Panc1 (cell line): Measurements from ENCODE around the gene SCUBE2. TPM values are rescaled to one million over a fixed set of nuclear protein-coding genes. Genes with fewer than 3 reads are reported as not detected.

Experiments used
- ATAC-seq: fragments of 200-7000 bp; cut with Tn5 transposase; 2 replicates; pipeline ENCODE4 v1.9.1; 2020; ENCODE audit warnings: mild to moderate bottlenecking, moderate library complexity
- BruUV-seq: library from RNA; stranded (reverse); fragments of 400-500 nt; replicated peaks from 2 replicates; lab custom pipeline; 2021; lab: Mats Ljungman, UMichigan
- CTCF ChIA-PET: fragments of 300-600 bp; sonication (Branson Sonifier 250); formaldehyde crosslinking; loops from one replicate; lab custom pipeline; 2022; ENCODE audit warnings: antibody characterized with exemption; lab: Charles Lee
- POLR2A ChIA-PET: fragments of 300-600 bp; sonication (Branson Sonifier 250); formaldehyde crosslinking; loops from one replicate; lab custom pipeline; 2022; ENCODE audit warnings: antibody characterized with exemption; lab: Charles Lee
- DNase-seq: peaks from one replicate; pipeline ENCODE4 v3.0.0-alpha.2; 2010; ENCODE audit warnings: low read depth, low spot score
- H3K27ac ChIP-seq: 2 replicates; pipeline ENCODE4 v1.5.1; 2011; ENCODE audit warnings: mild to moderate bottlenecking, low read length, inconsistent platforms
- H3K27me3 ChIP-seq: fragments of 200-500 bp; sonication (Bioruptor generic); 2 replicates; pipeline ENCODE4 v1.6.0; 2014; ENCODE audit warnings: low read length, inconsistent platforms; ENCODE audit not compliant: control insufficient read depth, insufficient read depth
- H3K36me3 ChIP-seq: fragments of 200-500 bp; sonication (Bioruptor generic); 2 replicates; pipeline ENCODE4 v1.5.1; 2014; ENCODE audit warnings: inconsistent platforms, mild to moderate bottlenecking, low read length, moderate library complexity; ENCODE audit not compliant: control insufficient read depth, insufficient read depth
- H3K4me1 ChIP-seq: 2 replicates; pipeline ENCODE4 v1.5.1; 2011; ENCODE audit warnings: inconsistent platforms, mild to moderate bottlenecking, low read length, moderate library complexity; ENCODE audit not compliant: control insufficient read depth, insufficient read depth
- H3K4me3 ChIP-seq, 2 experiments: 2 replicates each; pipeline ENCODE4 v1.5.1; 2011 to 2012; ENCODE audit warnings: low read depth in 2 of 2, low read length in 2 of 2, mild to moderate bottlenecking in 2 of 2, inconsistent platforms in 1 of 2, moderate library complexity in 1 of 2
- H3K9me3 ChIP-seq: fragments of 200-500 bp; sonication (Bioruptor generic); 2 replicates; pipeline ENCODE4 v1.5.1; 2014; ENCODE audit warnings: low read depth, mild to moderate bottlenecking, inconsistent platforms, low read length, moderate library complexity; ENCODE audit not compliant: control insufficient read depth, insufficient read depth
- POLR2AphosphoS5 ChIP-seq: IDR thresholded peaks from 2 replicates; pipeline ENCODE4 v1.6.1; 2012; ENCODE audit warnings: mild to moderate bottlenecking, low read depth, low read length, moderate library complexity
- SIN3A ChIP-seq: IDR thresholded peaks from 2 replicates; pipeline ENCODE4 v1.6.1; 2012; ENCODE audit warnings: low read depth, mild to moderate bottlenecking, low read length, moderate library complexity, borderline replicate concordance; ENCODE audit not compliant: insufficient read depth
- TCF7L2 ChIP-seq: IDR thresholded peaks from 2 replicates; pipeline ENCODE4 v1.6.1; 2011; ENCODE audit warnings: mild to moderate bottlenecking, low read depth, low read length, inconsistent platforms
- in situ Hi-C: cut with HindIII; loops from 2 replicates; pipeline ENCODE4 v1.10.0; 2016; ENCODE audit warnings: low sequenced_read_pairs, low pct_unique_long_range_greater_than_20kb
- intact Hi-C: fragments of 100-400 bp; cut with micrococcal nuclease; formaldehyde crosslinking; loops from one replicate; pipeline ENCODE4 v1.10.0; 2022; ENCODE audit not compliant: unreplicated experiment
- total RNA-seq: library from RNA; stranded (reverse); gene quantifications from one replicate; pipeline ENCODE4 v1.2.1, GENCODE V29; 2021; ENCODE audit not compliant: unreplicated experiment
- TF ChIP-seq, protein P1 (sequence below), 2 experiments: IDR thresholded peaks; 2 replicates each; pipeline ENCODE4 v1.6.1; 2011 to 2012; ENCODE audit warnings: low read depth in 2 of 2, control low read depth in 1 of 2, low read length in 1 of 2, mild to moderate bottlenecking in 1 of 2, moderate library complexity in 1 of 2; ENCODE audit not compliant: insufficient read depth in 1 of 2
- TF ChIP-seq, protein P2 (sequence below): fragments of 450-650 bp; IDR thresholded peaks from 2 replicates; pipeline ENCODE4 v1.5.1; 2017; ENCODE audit warnings: mild to moderate bottlenecking

Gene SCUBE2
- total RNA-seq, 1 experiment from 2014 or later: 2.8 TPM

DNA sequence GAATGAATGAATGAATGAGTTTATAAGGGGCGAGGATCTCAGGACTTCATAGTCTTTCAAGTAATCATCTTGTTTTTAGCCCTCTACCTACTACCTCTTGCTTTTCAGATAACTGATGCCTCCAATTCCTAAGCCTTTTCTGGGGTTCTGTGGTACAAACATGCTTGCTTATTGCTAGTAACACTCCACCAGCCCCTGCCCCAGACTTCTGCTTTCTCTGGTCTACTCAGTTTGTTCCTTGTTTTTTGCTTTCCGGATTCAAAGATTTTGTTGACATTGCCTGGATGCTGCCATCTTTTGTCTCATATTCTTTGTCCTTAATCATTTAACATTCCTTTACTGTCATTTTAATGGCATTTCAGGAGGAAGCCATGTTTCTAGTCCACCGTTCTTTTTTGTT is 118.3 kb downstream of the SCUBE2 start:
- Histone ChIP-seq H3K4me3 (no peak overlapping the region), H3K27ac (no peak overlapping the region), H3K36me3 (no peaks in the 10 kb centered on the region), H3K4me1 (no peaks in the 10 kb centered on the region), H3K9me3 (no peaks in the 10 kb centered on the region), H3K27me3 (no peaks in the 10 kb centered on the region)
- ATAC-seq (no peak), DNase-seq (no peak)
- intact Hi-C loops: no loop called here
- ChIA-PET POLR2A (no interaction called here), CTCF (interaction anchor here (0.5 kb wide), 1 partner anchor 1079 kb away, joined by 3 read pairs; no protein-coding TSS in a partner anchor)
- TF ChIP-seq SIN3A (no peak), POLR2AphosphoS5 (no peak), TCF7L2 (no peak)
- TF ChIP-seq, protein P1, sequence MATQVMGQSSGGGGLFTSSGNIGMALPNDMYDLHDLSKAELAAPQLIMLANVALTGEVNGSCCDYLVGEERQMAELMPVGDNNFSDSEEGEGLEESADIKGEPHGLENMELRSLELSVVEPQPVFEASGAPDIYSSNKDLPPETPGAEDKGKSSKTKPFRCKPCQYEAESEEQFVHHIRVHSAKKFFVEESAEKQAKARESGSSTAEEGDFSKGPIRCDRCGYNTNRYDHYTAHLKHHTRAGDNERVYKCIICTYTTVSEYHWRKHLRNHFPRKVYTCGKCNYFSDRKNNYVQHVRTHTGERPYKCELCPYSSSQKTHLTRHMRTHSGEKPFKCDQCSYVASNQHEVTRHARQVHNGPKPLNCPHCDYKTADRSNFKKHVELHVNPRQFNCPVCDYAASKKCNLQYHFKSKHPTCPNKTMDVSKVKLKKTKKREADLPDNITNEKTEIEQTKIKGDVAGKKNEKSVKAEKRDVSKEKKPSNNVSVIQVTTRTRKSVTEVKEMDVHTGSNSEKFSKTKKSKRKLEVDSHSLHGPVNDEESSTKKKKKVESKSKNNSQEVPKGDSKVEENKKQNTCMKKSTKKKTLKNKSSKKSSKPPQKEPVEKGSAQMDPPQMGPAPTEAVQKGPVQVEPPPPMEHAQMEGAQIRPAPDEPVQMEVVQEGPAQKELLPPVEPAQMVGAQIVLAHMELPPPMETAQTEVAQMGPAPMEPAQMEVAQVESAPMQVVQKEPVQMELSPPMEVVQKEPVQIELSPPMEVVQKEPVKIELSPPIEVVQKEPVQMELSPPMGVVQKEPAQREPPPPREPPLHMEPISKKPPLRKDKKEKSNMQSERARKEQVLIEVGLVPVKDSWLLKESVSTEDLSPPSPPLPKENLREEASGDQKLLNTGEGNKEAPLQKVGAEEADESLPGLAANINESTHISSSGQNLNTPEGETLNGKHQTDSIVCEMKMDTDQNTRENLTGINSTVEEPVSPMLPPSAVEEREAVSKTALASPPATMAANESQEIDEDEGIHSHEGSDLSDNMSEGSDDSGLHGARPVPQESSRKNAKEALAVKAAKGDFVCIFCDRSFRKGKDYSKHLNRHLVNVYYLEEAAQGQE (IDR thresholded peaks at IDR 0.05; ENCODE audit: insufficient read depth in 1 of 2, low read depth in 2 of 2, low read length in 1 of 2): no peak
- TF ChIP-seq, protein P2, sequence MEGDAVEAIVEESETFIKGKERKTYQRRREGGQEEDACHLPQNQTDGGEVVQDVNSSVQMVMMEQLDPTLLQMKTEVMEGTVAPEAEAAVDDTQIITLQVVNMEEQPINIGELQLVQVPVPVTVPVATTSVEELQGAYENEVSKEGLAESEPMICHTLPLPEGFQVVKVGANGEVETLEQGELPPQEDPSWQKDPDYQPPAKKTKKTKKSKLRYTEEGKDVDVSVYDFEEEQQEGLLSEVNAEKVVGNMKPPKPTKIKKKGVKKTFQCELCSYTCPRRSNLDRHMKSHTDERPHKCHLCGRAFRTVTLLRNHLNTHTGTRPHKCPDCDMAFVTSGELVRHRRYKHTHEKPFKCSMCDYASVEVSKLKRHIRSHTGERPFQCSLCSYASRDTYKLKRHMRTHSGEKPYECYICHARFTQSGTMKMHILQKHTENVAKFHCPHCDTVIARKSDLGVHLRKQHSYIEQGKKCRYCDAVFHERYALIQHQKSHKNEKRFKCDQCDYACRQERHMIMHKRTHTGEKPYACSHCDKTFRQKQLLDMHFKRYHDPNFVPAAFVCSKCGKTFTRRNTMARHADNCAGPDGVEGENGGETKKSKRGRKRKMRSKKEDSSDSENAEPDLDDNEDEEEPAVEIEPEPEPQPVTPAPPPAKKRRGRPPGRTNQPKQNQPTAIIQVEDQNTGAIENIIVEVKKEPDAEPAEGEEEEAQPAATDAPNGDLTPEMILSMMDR: no peak
- no TSS peak for BruUV-seq
- in situ Hi-C loops: no loop called here

DNA sequence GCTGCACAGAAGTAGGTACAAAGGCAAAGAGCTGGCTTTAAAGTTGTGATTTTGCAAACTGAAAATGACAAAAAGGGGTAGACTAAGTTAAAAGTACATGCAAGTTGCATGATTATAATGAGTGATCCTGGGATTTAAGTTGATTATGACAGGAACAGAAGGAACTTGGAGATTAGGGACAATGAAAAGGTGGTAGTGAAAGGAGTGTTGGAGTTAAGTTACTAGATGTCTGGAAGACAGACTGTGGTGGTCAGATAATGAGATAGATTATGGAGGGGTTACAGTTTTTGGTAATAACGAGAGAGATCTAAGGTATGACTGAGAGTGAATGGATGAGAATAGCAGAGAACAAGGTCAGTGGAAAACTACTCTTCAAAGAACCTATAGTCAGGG is 119.5 kb downstream of the SCUBE2 start:
- intact Hi-C loops (no loop called here), in situ Hi-C loops (no loop called here)
- H3K36me3 ChIP-seq: no peaks in the 10 kb centered on the region
- CTCF ChIA-PET: no interaction called here
- H3K4me3 ChIP-seq: no peak overlapping the region
- DNase-seq (no peak), ATAC-seq (no peak)
- H3K9me3 ChIP-seq: no peaks in the 10 kb centered on the region
- no TSS peak for BruUV-seq
- POLR2A ChIA-PET: no interaction called here
- H3K27ac ChIP-seq: no peak overlapping the region
- H3K27me3 ChIP-seq: no peaks in the 10 kb centered on the region
- TF ChIP-seq, protein P2: no peak
- TF ChIP-seq POLR2AphosphoS5: no peak
- TF ChIP-seq TCF7L2: no peak
- TF ChIP-seq, protein P1 (IDR thresholded peaks at IDR 0.05; ENCODE audit: insufficient read depth in 1 of 2, low read depth in 2 of 2, low read length in 1 of 2): no peak
- H3K4me1 ChIP-seq: no peaks in the 10 kb centered on the region
